Stimulated activated naive CD8-positive, alpha-beta T cell treated with anti-CD3 and anti-CD28 coated beads, Interleukin-15, Interleukin-2, amounts not matched to agents 100 U/mL and 50 U/mL, for 24 hours (primary cell): ENCODE measurements around the gene CHMP2B.

Experiments
- ATAC-seq: fragments of 150-1000 bp; cut with Tn5 transposase; one replicate; pipeline ENCODE4 v1.10.0; 2021
- DNase-seq: peaks from one replicate; pipeline ENCODE4 v3.0.0; 2021

The CHMP2B gene, protein sequence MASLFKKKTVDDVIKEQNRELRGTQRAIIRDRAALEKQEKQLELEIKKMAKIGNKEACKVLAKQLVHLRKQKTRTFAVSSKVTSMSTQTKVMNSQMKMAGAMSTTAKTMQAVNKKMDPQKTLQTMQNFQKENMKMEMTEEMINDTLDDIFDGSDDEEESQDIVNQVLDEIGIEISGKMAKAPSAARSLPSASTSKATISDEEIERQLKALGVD

DNA sequence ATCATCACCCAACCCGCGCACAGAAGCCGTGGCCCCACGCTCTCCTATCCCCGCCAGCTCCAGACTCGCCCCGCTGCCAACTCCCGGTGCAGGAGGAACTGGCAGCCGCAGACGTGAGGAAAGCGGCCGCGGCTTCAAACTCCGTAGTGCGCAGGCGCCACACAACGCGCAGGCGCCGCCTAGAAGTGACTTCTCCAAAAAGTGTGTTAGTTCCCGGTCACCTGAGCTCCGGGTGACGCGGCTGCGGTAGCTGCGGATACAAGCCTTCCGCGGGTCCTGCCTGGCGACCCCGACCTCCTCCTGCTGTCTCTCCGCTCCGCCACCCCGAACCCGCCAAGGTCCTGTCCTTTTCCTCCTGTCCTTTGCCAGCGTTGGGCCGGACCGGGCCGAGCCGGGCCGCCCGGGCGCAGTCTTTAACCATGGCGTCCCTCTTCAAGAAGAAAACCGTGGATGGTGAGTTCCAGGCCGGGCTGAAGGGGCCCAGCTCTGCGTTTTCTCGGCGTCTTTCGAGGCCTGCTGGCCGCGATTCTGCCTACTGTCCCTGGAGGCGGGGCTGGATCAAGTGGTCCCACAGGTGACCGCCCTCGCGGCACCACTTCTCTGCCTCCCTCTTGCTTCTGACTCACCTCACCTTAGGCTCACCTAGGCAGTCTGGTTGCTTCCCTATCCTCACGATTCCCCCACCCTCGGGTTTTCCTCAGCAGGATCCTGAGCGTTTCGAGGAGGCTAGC lies at the start of gene CHMP2B:
TSS of gene CHMP2B (plus strand) at position 206 of the 731 bp plus-strand sequence. CDS start at position 420, 214 bp downstream.
- ATAC-seq (peak; percentile 94), DNase-seq (peak; percentile 89)

DNA sequence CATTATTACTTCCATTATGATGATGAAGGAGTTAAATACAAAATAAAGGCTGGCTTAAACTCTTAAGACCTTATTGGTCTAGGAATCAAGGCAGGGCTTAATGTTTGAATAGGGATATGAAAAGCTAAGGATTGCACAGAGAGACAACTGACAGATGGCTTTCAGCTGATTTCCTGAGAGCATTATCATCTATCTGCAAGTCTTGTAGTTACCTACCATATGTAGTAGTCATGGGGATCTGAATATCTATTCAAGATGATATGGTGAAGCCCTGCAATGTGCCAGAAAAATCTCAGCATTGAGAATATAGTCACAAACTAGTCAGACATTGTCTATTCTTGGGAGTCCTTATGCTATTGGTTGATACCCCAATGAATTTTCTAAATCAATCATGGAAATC lies 47.5 kb upstream of the CHMP2B start:
- ATAC-seq = no peak
- no peak for DNase-seq

DNA sequence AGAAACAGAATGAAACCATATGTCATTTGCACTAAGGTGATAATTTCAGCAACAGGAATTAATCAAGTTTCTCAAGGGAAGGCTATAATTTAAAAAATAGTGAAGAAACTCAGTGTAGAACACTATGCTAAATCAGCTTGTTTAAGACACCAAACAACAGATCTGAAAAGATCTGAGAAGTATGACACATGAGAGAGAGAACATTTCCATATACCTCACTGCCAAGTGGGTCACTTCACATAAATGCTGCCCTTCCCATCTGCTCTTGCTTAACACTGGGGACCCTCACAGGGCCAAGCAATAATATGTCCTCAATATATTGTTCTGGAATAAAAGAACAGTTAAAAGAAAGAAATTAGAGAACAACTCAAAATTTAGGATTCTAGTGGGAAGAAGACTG lies 45.6 kb upstream of the CHMP2B start:
- DNase-seq (no peak), ATAC-seq (no peak)

DNA sequence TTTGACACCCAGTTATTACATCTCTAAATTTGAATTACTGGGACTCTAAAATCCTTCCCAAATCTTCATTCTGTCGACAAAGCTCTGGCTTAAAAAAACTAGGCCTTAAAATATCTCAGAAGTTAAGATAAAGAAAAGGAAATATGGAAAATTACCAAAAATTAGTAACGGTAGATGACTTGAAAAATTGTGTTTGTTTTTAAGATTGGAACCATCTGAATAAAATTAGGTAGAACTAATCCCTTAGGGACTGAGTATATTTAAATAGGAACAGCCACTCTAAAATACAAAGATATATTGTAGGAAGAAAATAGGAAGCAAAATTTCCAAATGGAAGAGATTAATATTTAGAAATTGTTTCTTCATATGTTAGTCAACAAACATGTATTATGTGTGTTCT lies 45.1 kb upstream of the CHMP2B start:
- no peak for DNase-seq
- ATAC-seq = no peak

GRCh38 chr3:87186608-87187159 lies 40.4 kb upstream of the CHMP2B start:
- DNase-seq (no peak), ATAC-seq (no peak)

- ATAC-seq (no peak), DNase-seq (no peak)
Measured at GRCh38 chr3:87191175-87191574, 35.9 kb upstream of the CHMP2B start.

GRCh38 chr3:87191641-87192040 lies 35.5 kb upstream of the CHMP2B start:
- DNase-seq = no peak
- ATAC-seq = no peak

GRCh38 chr3:87196879-87197278 lies 30.2 kb upstream of the CHMP2B start:
- no peak for DNase-seq
- no peak for ATAC-seq

- DNase-seq = no peak
- no peak for ATAC-seq
Measured at GRCh38 chr3:87197531-87197930, 29.6 kb upstream of the CHMP2B start.

GRCh38 chr3:87198774-87199173 lies 28.3 kb upstream of the CHMP2B start:
- DNase-seq (no peak), ATAC-seq (no peak)

GRCh38 chr3:87199628-87200027 lies 27.5 kb upstream of the CHMP2B start:
- no peak for ATAC-seq
- no peak for DNase-seq

DNA sequence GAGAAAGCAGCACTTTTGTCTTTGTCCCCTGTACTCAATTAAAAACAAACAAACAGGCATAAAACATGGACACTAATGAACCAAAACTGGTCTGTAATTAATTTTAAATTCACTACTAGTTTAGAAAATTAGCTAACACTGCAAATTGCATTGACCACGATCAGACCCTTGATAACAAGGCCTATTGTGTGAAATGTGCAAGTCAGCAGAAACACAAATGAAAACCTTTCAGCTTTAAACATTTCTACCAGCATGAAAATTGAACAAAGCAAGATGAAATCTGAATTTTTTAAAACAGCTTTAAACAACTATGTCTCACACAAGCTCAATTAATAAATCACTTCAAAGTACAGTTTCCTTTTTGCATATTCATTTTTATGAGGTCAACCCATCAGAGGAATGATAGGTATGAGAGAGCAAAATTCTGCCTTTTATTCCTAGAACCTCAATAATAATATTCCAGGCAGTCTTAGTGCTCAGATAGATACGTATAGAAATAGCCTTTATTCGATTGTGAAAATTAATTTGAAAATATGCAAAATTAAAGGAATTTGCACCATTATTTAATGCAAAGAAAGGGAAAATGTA lies 27.0 kb upstream of the CHMP2B start:
- no peak for ATAC-seq

DNA sequence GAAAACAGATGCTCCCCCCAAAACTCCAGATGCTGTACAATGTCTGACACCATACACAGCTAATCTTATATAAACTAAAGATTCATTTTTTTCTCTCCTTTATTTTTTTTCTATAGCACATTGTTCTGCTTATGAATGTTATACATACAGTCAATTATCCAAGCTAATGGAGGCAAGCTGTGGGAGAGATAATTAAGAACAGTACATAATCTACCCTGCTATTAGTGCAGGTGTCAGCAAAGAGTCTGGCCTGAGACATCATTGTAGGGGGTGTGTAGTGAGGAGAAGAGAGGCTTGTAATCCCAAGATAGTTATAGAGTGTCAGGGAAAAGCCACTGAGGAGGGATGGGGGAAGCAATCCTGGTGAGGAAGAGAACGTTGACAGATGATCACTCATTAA lies 25.4 kb upstream of the CHMP2B start:
- ATAC-seq = no peak
- no peak for DNase-seq

More for the DNA sequence above, 27.0 kb upstream of the CHMP2B start:
- no peak for DNase-seq

GRCh38 chr3:87203809-87204208 lies 23.3 kb upstream of the CHMP2B start:
- DNase-seq = no peak
- no peak for ATAC-seq

DNA sequence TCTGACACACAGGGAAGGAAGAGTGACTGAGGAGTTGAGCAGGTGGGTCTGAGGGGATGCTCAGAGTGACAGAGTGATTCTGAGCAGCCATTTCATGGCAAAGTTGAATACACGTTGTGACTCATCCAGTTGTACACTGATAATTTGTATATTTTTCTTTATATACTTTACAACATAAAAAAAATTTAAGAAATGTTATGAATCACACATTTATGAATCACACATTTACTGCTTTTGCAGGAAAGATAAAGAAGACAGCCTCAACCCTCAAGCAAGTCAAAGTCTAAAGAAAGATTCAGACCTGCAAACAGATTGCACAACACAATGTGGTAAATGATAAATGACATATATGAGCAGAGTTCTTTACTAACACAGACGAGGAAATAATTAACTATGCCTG lies 21.0 kb upstream of the CHMP2B start:
- DNase-seq (no peak), ATAC-seq (no peak)

DNA sequence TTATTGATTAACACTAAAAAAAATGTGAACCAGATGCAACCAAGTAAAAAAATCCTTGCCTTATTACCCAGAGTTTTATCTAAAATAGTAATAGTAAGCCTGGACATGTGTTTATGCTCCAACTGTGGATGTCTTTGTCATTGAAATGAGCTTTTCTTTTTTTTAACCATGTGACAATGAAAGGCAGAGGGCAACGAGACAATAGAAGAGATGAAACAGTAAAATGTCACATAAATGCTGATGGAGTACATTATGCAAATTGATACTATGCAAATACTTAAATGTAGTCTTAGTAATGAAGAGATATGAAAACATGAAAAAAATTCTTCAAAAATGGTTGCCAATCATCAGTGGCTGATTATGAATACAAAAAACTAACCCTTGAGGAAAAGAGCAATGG lies 20.5 kb upstream of the CHMP2B start:
- DNase-seq (no peak), ATAC-seq (no peak)

- DNase-seq (no peak), ATAC-seq (no peak)
Measured at GRCh38 chr3:87207460-87207859, 19.6 kb upstream of the CHMP2B start.

DNA sequence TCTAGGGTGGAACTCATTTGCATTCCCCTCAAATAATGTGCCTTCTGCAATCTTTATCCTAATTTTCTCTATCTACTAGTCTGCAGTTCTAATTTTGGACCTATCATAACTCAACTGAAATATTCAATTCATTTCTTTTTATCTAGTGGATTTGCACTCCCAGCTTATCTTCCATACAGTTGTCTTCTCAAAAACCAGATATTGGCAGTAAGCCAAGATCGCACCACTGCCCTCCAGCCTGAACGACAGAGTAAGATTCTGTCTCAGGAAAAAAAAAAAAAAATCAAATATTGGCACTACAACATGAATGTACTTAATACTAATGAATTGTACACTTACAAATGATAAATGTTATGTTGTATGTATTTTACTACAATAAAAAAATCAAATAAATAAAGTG lies 18.0 kb upstream of the CHMP2B start:
- DNase-seq = no peak

DNA sequence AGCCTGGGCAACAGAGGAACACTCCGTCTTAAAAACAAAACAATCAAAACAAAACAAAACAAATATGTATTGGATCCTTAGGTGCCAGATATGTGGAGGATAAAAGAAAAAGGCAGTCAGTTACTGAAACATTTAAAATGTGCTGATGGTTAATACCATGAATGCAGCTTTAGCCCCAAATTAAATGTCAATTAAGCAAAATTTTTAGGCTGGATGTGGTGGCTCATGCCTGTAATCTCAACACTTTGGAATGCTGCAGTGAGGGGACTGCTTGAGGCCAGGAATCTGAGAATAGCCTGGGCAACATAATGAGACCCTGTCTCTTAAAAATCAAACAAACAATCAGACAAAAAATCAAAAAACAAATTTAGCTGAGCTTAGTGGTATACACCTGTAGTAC lies 8.5 kb upstream of the CHMP2B start:
- ATAC-seq (no peak), DNase-seq (no peak)

More for the DNA sequence above, 18.0 kb upstream of the CHMP2B start:
- ATAC-seq = no peak

- no peak for ATAC-seq
- no peak for DNase-seq
Measured at GRCh38 chr3:87219611-87220010, 7.5 kb upstream of the CHMP2B start.

- ATAC-seq (no peak), DNase-seq (no peak)
Measured at GRCh38 chr3:87225659-87226058, 1.4 kb upstream of the CHMP2B start.

DNA sequence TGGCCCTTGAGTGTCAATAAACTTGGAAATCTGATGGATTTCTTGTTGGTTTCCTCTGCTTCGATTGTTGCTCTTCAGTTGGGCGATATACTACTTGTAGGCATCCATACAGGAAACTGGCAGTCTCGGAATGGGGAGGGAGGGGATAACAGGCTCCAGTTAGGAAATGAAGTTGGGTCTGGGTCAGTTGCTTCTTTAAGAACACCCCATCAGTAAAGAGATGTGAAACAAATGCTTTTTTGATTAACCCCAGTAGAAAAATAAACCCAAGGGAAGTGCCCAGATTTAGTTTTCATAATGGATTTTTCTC lies 681 bp downstream of the CHMP2B start:
- no peak for DNase-seq
- no peak for ATAC-seq

DNA sequence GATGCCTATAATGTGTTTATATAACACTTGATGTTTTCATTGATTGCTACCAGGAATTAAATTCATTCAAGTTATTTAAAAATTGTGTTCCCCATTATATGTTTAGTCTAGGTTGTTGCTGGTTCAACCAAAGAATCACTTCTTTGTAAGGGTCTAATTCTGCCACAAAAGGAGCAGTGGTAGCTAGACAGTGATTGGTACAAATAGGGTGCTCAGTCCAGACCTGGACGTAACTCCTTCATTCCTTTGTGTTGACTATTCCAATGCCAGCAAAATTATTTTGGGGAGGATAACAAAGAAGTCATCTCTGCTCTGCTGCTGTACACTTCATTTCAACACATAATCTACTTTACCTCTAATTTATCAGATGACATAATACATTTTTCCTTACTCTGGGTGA lies 1.2 kb downstream of the CHMP2B start:
- no peak for ATAC-seq
- no peak for DNase-seq

GRCh38 chr3:87229113-87229512 lies 2.0 kb downstream of the CHMP2B start:
- DNase-seq (no peak), ATAC-seq (no peak)
